GM18526 (cell line): ENCODE measurements around the gene GEMIN7.

Experiments used
- POLR2A ChIP-seq: IDR thresholded peaks from 3 replicates; pipeline ENCODE4 v1.6.1; 2011; ENCODE audit not compliant: insufficient read length; ENCODE audit errors: extremely low read depth

GEMIN7 gene

GRCh38 chr19:45051929-45052579 is 27.0 kb upstream of the GEMIN7 start:
- TF ChIP-seq POLR2A, result no peak

GRCh38 chr19:45056831-45057230 is 22.2 kb upstream of the GEMIN7 start:
- no peak for TF ChIP-seq POLR2A

- TF ChIP-seq POLR2A, result no peak
Measured at GRCh38 chr19:45057444-45057843, 21.6 kb upstream of the GEMIN7 start.

GRCh38 chr19:45058622-45059159 is 20.4 kb upstream of the GEMIN7 start:
- no peak for TF ChIP-seq POLR2A

- TF ChIP-seq POLR2A, result no peak
Measured at GRCh38 chr19:45059258-45059965, 19.6 kb upstream of the GEMIN7 start.

GRCh38 chr19:45061965-45062364 is 17.1 kb upstream of the GEMIN7 start:
- TF ChIP-seq POLR2A, result no peak

- no peak for TF ChIP-seq POLR2A
Measured at GRCh38 chr19:45063851-45064801, 14.9 kb upstream of the GEMIN7 start.

- no peak for TF ChIP-seq POLR2A
Measured at GRCh38 chr19:45066921-45067661, 12.0 kb upstream of the GEMIN7 start.

GRCh38 chr19:45068041-45068440 is 11.0 kb upstream of the GEMIN7 start:
- no peak for TF ChIP-seq POLR2A

GRCh38 chr19:45069056-45069455 is 10.0 kb upstream of the GEMIN7 start:
- TF ChIP-seq POLR2A, result no peak

GRCh38 chr19:45070214-45070613 is 8.8 kb upstream of the GEMIN7 start:
- TF ChIP-seq POLR2A, result no peak

- TF ChIP-seq POLR2A, result no peak
Measured at GRCh38 chr19:45070861-45071544, 8.1 kb upstream of the GEMIN7 start.

GRCh38 chr19:45071545-45071938 is 7.5 kb upstream of the GEMIN7 start:
- TF ChIP-seq POLR2A, result no peak
